Erythroblast (primary cell): ENCODE measurements around the gene MAGEB1.

ENCODE experiments used
- DNase-seq, 2 experiments: peaks; one replicate each; lab custom pipeline; 2025; lab: John Stamatoyannopoulos, UW
- GATA1 ChIP-seq: IDR thresholded peaks from 2 replicates; pipeline ENCODE4 v1.6.1; 2011; ENCODE audit warnings: low read depth, mild to moderate bottlenecking, control low read depth, low read length, moderate library complexity
- POLR2A ChIP-seq: IDR thresholded peaks from 2 replicates; pipeline ENCODE4 v1.6.1; 2011; ENCODE audit warnings: mild to moderate bottlenecking, low read length

The MAGEB1 gene

DNA sequence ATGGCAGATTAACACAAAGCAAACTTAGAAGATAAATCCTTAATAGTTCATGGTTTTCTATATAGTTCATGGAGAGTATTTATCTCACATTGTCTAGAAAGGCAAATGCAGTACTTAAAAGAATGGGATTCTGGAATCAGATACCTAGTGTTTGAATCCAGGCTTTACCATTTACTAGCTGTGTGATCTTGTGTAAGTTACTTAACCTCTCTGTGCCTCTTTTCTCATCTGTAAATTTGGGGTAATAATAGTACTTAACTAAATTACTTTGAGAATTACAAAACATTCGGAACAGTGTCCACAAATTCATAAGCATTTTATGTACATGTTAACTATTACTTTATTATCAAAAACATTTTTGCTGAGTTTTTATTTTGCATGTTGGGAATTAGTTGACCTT lies 15.8 kb downstream of the MAGEB1 start:
- TF ChIP-seq GATA1, result no peak
- no peak for TF ChIP-seq POLR2A
- no peak for DNase-seq

DNA sequence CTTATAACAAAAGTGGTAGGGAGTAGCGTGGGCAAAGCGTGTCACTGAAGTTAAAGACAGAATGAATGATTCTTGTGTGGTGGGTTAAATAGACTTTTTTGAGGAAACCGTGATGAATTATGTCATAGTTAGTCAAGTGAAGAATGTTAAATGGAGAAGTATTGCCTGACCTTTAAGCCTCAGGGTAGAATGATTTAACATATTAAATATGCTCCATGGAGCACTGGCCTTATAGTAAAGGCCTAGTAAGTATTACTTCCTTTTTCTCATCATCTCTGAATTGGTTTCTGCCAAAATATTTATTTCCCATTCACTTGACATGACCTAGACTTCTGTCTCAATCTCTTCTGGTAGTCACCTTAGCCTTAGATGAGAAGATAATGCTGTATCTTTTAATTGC lies 23.7 kb downstream of the MAGEB1 start:
- DNase-seq, result no peak
- TF ChIP-seq POLR2A (no peak), GATA1 (no peak)

DNA sequence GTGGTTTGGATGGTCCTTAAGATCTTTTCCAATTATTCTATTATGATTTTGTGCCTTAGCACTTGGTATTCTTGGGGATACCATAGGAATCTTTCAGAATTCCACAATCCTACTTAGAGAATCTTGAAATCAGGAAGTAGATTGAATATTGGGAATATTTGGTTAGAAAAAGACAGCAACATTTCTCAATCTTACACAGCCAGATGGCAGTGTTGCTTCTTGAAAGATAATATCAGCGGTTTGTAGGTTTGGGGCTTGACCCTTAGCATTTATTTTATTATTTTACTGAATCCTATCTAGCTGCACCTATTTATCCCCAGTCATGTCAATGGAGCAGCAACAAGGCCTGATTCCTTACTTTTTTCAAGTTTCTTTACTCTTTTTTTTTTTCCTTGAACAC lies 28.6 kb downstream of the MAGEB1 start:
- TF ChIP-seq POLR2A, result no peak
- TF ChIP-seq GATA1, result no peak
- DNase-seq, result peak in 1 of 2 experiments; percentile 0

DNA sequence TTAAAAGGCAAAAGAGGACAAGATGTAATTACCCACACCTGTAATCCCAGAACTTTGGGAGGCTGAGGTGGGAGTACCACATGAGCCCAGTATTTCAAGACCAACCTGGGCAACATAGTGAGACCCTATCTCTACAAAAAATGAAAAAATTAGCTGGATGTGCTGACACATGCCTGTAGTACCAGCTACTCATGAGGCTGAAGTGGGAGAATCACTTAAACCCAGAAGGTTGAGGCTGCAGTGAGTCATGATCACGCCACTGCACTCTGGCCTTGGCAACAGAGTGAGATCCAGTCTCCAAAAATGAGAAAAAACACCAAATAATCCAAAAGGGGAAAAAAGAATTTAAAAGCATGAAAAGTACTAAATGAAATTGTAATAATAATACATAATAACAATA lies 31.4 kb downstream of the MAGEB1 start:
- TF ChIP-seq GATA1 (no peak), POLR2A (no peak)
- DNase-seq, result peak in 1 of 2 experiments; percentile 4

DNA sequence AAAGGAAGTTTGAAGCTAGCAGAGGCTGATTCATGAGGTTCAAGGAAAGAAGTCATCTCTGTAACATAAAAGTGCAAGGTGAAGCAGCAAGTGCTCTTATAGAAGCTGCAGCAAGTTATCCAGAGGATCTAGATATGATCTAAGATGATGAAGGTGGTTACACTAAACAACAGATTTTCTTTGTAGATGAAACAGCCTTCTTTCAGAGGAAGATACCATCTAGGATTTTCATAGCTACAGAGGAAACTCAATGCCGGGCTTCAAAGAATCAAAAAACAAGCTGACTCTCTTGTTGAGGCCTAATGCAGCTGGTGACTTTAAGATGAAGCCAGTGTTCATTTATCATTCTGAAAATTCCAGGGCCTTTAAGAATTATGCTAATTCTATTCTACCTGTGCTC lies 33.5 kb downstream of the MAGEB1 start:
- no peak for TF ChIP-seq GATA1
- TF ChIP-seq POLR2A, result no peak
- DNase-seq, result no peak

DNA sequence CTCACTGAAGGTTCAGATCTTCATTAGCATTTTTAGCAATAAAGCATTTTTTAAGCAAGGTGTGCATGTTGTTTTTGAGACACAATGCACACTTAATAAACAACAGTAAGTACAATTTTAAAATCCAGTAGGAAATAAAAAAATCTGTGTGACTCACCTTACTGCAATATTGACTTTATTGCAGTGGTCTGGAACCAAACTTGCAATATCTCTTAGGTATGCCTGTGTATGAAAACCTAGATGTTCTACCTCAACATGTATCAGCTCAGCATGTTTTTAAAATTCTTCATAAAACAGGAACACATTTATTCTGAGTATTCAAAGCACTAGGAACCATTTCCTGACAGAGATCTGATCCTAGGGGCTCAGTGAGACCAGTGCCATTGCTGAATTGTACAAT lies 35.6 kb downstream of the MAGEB1 start:
- peak in 1 of 2 experiments; percentile 1 for DNase-seq
- TF ChIP-seq POLR2A (no peak), GATA1 (no peak)

DNA sequence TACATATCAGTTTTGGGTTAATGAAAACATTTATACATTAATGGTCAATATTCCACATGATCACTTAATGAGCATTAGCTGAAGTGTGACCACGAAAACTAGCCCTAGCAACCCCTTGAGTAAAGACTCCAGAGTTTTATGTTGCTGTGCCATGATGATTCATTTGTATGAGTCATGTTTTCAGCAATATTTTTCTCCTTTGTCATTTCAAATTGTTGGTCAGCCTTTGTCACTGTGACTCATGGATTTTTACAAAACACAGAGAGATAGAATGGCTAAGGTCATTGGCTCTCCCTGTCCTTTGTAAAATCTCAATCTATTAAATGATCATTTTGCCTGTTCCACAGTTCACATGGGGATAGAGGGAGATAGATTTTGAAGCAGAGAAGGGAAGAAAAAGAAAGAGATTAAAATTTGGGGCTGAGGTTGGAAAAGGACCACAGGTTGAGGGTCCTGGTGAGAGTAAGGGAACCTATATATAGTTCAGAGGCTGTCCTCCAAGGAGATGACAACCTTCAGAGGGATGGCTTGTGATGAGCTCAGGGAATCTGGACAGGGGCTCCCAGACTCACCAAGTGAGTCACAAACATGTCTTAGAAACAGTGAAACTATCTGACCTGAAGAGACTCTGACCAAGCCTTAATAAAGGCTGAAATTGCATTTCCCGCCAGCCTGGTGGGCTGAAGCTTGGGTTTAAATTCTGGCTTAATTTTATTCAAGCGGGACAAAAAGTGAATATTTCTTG lies 36.7 kb downstream of the MAGEB1 start:
- DNase-seq, result peak; percentile 6 to 55
- no peak for TF ChIP-seq GATA1

DNA sequence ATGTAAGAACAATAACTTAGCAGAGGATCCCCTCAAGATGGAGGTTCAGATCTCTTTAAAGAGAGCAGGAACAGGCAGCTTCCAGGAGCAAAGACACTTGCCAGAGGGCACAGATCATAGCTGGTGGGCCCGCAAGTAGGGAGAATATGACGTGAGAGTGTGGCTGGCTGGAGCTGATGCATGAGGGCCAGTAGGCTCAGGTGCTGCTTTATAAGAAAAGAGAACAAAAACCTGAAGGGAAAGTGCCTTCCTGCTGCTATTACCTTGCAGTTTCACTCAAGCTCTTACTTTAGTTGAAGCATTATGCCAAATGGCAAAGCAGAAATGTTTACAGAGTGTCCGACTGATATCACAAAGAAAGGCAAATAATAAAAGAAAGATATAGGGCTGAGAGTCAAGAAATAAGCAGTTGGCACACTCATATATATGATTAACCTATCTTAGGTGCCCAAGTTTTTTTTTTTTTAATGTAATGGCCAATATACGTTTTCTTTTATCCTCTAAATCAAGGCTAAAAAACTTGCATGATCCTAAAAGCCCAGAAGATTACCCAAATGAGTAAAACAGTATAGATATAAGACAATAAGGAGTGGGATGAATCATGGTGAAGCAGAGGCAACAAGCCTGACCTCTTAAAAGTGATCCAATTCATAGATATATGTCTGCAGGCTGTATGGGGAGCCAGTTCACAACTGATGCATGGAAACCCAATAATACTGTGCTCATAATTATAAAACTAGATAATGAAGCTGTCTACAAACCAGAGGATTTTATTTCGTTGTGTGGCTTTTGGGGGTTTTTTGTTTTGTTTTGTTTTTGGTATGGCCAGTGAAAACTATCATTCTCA lies 49.7 kb downstream of the MAGEB1 start:
- DNase-seq, result no peak
- TF ChIP-seq POLR2A, result no peak
- no peak for TF ChIP-seq GATA1

DNA sequence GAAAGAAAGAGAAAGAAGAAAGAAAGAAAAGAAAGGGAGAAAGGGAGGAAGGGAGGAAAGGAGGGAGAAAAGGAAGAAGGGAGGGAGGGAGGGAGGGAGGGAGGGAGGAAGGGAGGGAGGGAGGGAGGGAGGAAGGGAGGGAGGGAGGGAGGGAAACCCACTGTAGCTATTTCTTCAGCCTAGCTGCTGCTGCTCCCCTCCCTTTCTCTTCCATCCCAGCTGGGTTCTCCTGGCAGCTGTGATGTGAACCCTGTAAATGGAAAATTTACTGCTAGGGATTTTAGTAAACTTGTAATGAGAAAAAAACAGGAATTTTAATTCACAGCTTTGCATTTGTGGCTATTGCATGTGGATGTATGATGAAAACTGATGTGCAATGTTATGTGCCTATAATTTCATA lies 54.3 kb downstream of the MAGEB1 start:
- no peak for DNase-seq
- TF ChIP-seq GATA1, result no peak
- no peak for TF ChIP-seq POLR2A
